Neural cell (in vitro differentiated cells): ENCODE measurements around the gene CNDP2.

Source experiments
- EP300 ChIP-seq: fragments of 450-650 bp; conservative IDR thresholded peaks from 2 replicates; pipeline ENCODE4 v1.6.1; 2014; ENCODE audit warnings: antibody characterized with exemption, mild to moderate bottlenecking, moderate library complexity; ENCODE audit not compliant: poor library complexity, severe bottlenecking
- POLR2AphosphoS5 ChIP-seq: IDR thresholded peaks from 2 replicates; pipeline ENCODE4 v1.6.1; 2012
- RAD21 ChIP-seq: fragments of 450-650 bp; conservative IDR thresholded peaks from 2 replicates; pipeline ENCODE4 v1.6.1; 2014; ENCODE audit warnings: antibody characterized with exemption, mild to moderate bottlenecking, moderate library complexity
- TAF1 ChIP-seq: IDR thresholded peaks from 2 replicates; pipeline ENCODE4 v1.6.1; 2012; ENCODE audit warnings: low read depth
- TF ChIP-seq, protein P1 (sequence below): fragments of 450-650 bp; IDR thresholded peaks from 2 replicates; pipeline ENCODE4 v1.5.1; 2014; ENCODE audit warnings: antibody characterized with exemption, mild to moderate bottlenecking, moderate library complexity; ENCODE audit not compliant: poor library complexity, severe bottlenecking

DNA sequence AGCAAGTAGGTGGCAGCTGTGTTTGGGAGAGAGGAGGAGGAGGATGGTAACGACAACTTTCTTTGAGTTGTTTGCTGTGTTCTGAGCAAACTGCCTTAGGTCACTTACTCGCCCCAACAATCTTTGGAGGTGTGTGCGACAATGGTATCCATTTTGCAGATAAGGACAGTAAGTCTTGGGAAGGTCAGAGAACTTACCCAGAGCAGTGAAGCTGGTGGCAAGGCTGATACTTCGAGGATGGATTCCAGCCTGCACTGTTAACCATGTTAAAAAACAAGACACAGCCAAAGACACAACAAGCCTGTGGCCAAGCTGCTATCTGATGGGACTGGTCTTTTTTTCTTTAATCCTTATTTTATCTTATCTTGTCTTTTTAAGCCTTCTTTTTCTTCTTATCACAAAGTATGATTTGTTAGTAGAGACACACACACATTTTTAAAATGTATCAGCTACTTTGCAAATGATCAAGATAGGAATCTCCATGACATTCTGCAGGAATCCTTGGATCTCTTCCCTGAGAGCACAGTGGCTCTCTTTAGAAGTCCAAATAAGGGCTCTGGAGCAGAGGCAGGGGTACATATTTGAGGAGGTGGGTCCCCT lies 66.1 kb downstream of the CNDP2 start:
- TF ChIP-seq RAD21 (no peak), POLR2AphosphoS5 (no peak), EP300 (no peak), TAF1 (no peak)
- TF ChIP-seq, protein P1, sequence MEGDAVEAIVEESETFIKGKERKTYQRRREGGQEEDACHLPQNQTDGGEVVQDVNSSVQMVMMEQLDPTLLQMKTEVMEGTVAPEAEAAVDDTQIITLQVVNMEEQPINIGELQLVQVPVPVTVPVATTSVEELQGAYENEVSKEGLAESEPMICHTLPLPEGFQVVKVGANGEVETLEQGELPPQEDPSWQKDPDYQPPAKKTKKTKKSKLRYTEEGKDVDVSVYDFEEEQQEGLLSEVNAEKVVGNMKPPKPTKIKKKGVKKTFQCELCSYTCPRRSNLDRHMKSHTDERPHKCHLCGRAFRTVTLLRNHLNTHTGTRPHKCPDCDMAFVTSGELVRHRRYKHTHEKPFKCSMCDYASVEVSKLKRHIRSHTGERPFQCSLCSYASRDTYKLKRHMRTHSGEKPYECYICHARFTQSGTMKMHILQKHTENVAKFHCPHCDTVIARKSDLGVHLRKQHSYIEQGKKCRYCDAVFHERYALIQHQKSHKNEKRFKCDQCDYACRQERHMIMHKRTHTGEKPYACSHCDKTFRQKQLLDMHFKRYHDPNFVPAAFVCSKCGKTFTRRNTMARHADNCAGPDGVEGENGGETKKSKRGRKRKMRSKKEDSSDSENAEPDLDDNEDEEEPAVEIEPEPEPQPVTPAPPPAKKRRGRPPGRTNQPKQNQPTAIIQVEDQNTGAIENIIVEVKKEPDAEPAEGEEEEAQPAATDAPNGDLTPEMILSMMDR: no peak
